Smooth muscle cell (in vitro differentiated cells): ENCODE results near the gene FGD5. TPM values are rescaled to one million over a fixed set of nuclear protein-coding genes. Genes with fewer than 3 reads are reported as not detected.

Experiments
- DNase-seq: peaks from one replicate; lab custom pipeline; 2025; ENCODE audit not compliant: unreplicated experiment; lab: John Stamatoyannopoulos, UW
- H2AFZ ChIP-seq: fragments of 200-600 bp; sonication (generic); 2 replicates; pipeline ENCODE4 v1.6.0; 2016; ENCODE audit warnings: antibody characterized with exemption, low read depth, mild to moderate bottlenecking
- H3F3A ChIP-seq: fragments of 200-600 bp; sonication (generic); 2 replicates; pipeline ENCODE4 v1.6.0; 2017; ENCODE audit warnings: antibody characterized with exemption, low read depth
- H3K27ac ChIP-seq: fragments of 200-600 bp; sonication (generic); 2 replicates; pipeline ENCODE4 v1.5.1; 2016; ENCODE audit warnings: low read depth, mild to moderate bottlenecking
- H3K27me3 ChIP-seq: fragments of 200-600 bp; sonication (generic); 2 replicates; pipeline ENCODE4 v1.6.1; 2016; ENCODE audit warnings: low read depth, mild to moderate bottlenecking
- H3K36me3 ChIP-seq: fragments of 200-600 bp; sonication (generic); 2 replicates; pipeline ENCODE4 v1.5.1; 2016; ENCODE audit warnings: low read depth
- H3K4me1 ChIP-seq: fragments of 200-600 bp; sonication (generic); 2 replicates; pipeline ENCODE4 v1.5.1; 2016; ENCODE audit warnings: low read depth
- H3K4me2 ChIP-seq: fragments of 200-600 bp; sonication (generic); 2 replicates; pipeline ENCODE4 v1.6.0; 2016; ENCODE audit warnings: mild to moderate bottlenecking
- H3K4me3 ChIP-seq: fragments of 200-600 bp; sonication (generic); 2 replicates; pipeline ENCODE4 v1.5.1; 2016; ENCODE audit warnings: mild to moderate bottlenecking
- H3K79me2 ChIP-seq: fragments of 200-600 bp; sonication (generic); 2 replicates; pipeline ENCODE4 v1.6.0; 2016; ENCODE audit warnings: low read depth, mild to moderate bottlenecking
- H3K9ac ChIP-seq: fragments of 200-600 bp; sonication (generic); 2 replicates; pipeline ENCODE4 v1.6.0; 2016; ENCODE audit warnings: low read depth
- H3K9me3 ChIP-seq: fragments of 200-600 bp; sonication (generic); replicated peaks from 2 replicates; pipeline ENCODE4 v1.5.1; 2016; ENCODE audit warnings: low read depth
- H4K20me1 ChIP-seq: fragments of 200-600 bp; sonication (generic); 2 replicates; pipeline ENCODE4 v1.6.0; 2016; ENCODE audit warnings: low read depth
- CTCF ChIP-seq: fragments of 200-600 bp; sonication (generic); IDR thresholded peaks from 2 replicates; pipeline ENCODE4 v1.5.1; 2017; ENCODE audit warnings: borderline replicate concordance, mild to moderate bottlenecking, antibody characterized with exemption; ENCODE audit not compliant: insufficient read depth, poor library complexity, severe bottlenecking
- WGBS: methylation state at CpG from one replicate; pipeline ENCODE4 v1.1.7; 2016; ENCODE audit warnings: low lambda C conversion rate; 5-methylcytosine and 5-hydroxymethylcytosine counted together
- polyA plus RNA-seq: library from polyadenylated mRNA; unstranded; fragments of >200 nt; fragmentation: Nextera tagmentation; extraction: Ambion mirVana; gene quantifications from 2 replicates; pipeline ENCODE4 v1.2.1, GENCODE V29; 2016
- total RNA-seq: library from RNA; depleted of rRNA; stranded (reverse); fragments of >200 nt; gene quantifications from 2 replicates; pipeline ENCODE4 v1.2.3, GENCODE V29; 2014

Gene FGD5
- total and polyA plus RNA-seq, 2 experiments from 2014 or later: 0.63 to 0.71 TPM

DNA sequence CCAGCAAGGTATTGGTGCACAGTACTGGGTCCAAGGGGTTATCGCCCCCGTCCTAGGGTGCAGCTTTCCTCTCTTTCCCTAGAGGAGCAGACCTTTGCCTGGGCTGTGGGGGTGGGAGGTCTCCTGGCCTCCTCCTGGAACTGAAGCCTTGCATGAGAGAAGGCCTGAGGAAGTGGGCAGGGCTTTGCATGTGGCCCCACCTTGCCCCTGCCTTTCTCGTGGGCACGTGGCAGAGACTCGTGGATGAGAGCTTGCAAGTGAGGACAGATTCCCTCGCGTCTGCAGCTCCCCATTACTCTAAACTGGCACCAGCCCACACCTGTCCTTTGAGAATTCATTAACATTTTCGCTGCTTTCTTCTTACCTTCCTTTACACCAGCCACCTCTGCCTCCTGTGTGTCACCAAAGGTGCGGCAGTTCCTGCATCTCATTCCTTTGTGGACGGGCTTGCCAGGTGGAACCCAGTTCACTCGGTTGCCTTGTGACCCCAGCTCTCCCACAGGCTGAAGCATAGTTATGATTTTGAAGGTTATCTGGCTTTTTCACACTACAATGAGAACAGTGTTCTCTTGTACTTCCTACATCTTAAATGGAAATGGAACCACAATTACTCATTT is 87.7 kb downstream of the FGD5 start:
- Histone ChIP-seq H3K4me2 (no peak overlapping the region), H3K9ac (no peak overlapping the region), H3K4me3 (no peak overlapping the region), H3K27ac (no peak overlapping the region), H4K20me1 (no peaks in the 10 kb centered on the region), H3K79me2 (no peaks in the 10 kb centered on the region), H3K27me3 (no peaks in the 10 kb centered on the region), H3F3A (no peaks in the 10 kb centered on the region), H2AFZ (no peak overlapping the region), H3K9me3 (no peaks in the 10 kb centered on the region), H3K36me3 (no peaks in the 10 kb centered on the region), H3K4me1 (no peaks in the 10 kb centered on the region)
- 88% methylated on average over 11 of the region's 11 CpGs for WGBS
- no peak for DNase-seq
- no peak for TF ChIP-seq CTCF

DNA sequence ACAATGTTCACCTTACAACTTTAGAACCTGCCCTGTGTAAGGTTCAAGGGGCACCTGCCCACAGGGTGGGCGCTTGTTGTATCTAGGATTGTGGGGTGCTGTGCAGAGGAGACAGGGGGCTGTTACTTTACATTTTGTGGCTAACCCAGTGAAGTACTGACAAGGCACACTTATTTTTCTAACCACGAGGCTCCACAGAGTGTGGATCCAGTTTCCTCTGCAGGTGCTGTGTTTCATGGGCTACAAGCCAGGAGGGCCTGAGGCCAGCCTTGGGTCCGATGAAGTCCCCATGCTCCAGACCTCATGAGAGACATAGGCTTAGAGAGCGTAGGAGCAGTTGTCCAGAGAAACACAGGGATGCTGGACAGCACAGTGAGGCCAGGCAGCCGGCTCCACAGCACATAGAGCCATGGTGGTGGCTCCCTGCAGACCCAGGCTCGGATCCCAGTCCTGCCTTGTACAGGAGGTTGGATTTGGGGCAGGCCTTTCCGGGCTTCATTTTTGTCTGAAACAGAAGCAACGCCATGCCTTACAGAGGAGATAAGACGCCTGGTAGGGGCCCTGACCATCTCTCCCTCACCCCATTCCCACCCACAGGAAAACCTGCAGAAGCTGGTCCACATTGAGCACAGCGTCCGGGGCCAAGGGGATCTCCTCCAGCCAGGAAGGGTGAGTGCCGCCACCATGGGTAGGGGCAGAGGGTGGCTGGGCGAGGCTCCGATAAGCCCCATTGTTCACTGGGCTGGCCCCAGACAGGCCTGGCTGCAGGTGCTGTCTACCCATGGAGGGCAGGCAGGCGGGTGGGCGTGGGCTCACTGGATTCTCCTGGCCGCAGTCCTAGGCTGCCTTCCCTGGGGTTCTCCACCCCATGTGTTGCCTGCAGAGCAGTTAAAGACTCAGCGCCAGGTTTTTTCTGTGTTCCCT is 88.5 kb downstream of the FGD5 start:
- no peaks in the 10 kb centered on the region for H3K4me1 ChIP-seq
- H3K27ac ChIP-seq: no peak overlapping the region
- 92% methylated on average over 18 of the region's 18 CpGs for WGBS
- no peaks in the 10 kb centered on the region for H3F3A ChIP-seq
- DNase-seq: no peak
- no peak for TF ChIP-seq CTCF
- no peak overlapping the region for H2AFZ ChIP-seq
- no peaks in the 10 kb centered on the region for H4K20me1 ChIP-seq
- H3K9ac ChIP-seq: no peak overlapping the region
- H3K36me3 ChIP-seq: no peaks in the 10 kb centered on the region
- H3K4me2 ChIP-seq: no peak overlapping the region
- no peaks in the 10 kb centered on the region for H3K9me3 ChIP-seq
- no peaks in the 10 kb centered on the region for H3K79me2 ChIP-seq
- no peaks in the 10 kb centered on the region for H3K27me3 ChIP-seq
- no peak overlapping the region for H3K4me3 ChIP-seq

DNA sequence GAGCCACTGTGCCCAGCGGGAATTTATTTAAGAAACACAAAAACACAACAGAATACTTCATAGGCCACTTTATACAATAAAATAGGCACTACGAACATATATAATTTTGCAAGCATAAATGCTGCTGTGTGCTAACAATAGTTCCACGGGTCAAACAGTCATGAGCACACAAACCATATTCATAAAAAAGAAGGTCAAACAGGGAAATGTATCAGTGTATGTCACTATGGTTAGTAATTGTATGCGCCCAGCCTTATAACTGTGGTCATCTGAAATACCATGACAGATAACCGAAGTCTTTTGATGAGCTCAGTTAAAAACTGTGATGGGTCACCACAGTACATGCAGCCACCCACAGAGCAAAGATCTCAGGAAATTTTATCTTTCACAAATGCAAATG is 90.5 kb downstream of the FGD5 start:
- 82% methylated on average over 5 of the region's 5 CpGs for WGBS
- Histone ChIP-seq H3K4me3 (no peak overlapping the region), H3K36me3 (no peaks in the 10 kb centered on the region)

More for the DNA sequence above, 90.5 kb downstream of the FGD5 start:
- Histone ChIP-seq H3K4me1 (no peaks in the 10 kb centered on the region), H3F3A (no peaks in the 10 kb centered on the region), H2AFZ (no peak overlapping the region), H3K9ac (no peak overlapping the region), H3K27me3 (no peaks in the 10 kb centered on the region), H3K4me2 (no peak overlapping the region), H3K9me3 (no peaks in the 10 kb centered on the region), H3K79me2 (no peaks in the 10 kb centered on the region), H3K27ac (no peak overlapping the region), H4K20me1 (no peaks in the 10 kb centered on the region)
- no peak for TF ChIP-seq CTCF
- no peak for DNase-seq
